ENCODE measurements around the gene KCNIP3.
A peak's percentile ranks its signal among the peaks of the same experiment; 100 is the strongest.

KCNIP3 gene

GRCh38 chr2:95312543-95313201, 15.5 kb downstream of the KCNIP3 start:
- DNase-seq: peak in 46 of 51 donors; percentile 41 to 96 (median 80)

- peak in 14 of 51 donors; percentile 14 to 72 (median 31) for DNase-seq
Observed at GRCh38 chr2:95313296-95314131, 16.4 kb downstream of the KCNIP3 start.

DNA sequence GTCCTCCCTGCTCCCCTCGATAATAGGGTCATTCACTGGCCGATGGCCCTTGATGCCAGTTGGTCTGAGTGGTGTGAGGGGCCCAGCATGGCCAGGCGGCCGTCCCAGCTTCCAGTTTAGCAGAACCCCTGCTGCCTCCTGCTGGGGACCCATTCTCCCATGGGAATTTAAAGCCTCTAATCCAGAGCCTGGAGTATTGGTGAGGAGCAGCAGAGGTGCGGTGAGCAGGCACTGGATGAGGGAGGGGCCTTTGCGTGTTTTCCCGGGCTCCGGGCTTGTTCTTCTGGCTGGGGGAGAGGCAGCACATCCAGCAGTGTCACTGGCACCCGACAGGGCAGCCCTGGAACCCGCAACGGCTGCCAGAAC, 17.4 kb downstream of the KCNIP3 start:
- no peak for DNase-seq

DNA sequence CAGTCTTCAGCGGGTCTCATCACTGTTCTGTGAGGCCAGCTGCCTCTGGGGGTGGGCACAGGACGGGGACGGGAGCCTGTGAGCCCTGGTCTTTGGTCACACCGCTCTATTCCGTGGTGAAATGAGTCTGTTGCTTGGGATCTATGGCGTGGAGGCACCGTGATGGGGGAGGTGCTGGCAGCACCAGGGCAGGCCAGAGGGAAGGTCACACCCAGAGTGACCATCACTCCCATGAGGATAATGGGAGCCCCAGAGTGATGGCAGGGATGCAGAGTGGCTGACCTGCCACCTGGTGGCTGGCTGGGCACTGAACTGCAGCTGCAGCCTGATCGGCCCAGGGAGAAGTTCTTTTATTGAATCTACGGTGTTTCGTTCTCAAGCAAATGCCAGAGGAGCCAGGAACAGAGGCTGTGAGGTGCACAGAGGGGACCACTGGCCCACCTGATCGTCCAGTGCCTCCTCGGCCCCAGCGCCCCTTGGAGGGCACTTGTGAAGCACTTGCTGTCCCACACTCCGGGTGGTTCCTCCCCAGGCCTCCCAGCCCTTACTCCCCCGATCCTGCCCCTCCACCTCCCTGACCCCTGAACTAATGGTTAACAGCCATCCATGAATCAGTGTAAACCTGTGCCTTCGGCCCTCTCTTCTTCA, 17.9 kb downstream of the KCNIP3 start:
- peak in 37 of 51 donors; percentile 22 to 77 (median 55) for DNase-seq

DNA sequence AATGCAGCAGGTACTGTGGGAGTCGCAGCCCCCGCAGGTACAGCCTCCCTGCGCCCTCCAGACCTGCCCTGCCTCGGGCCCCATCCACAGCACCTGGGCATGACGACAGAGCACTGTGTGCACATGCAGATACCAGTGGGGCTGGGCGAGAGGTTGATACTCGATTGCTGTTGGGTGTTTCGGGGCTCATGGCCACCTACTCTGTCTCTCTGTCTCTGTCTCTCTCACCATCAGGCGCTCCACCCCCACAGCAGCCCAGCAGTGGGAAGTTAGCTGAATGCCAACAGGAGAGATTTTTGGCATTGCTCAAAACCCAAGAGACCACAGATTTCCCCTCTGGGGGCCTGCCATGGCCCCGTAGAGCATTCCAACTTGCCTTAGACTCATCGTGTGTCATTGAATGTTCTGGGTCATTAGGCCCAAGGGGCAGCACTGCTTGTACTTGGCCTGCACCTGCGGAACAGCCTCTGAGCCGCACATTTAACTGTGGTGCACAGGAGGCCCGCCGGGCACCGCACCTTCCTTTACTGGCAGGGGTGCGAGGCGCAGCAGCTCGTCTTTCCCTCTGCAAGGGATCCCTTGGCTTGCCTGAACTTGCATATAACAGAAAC, 18.8 kb downstream of the KCNIP3 start:
- no peak for DNase-seq

DNA sequence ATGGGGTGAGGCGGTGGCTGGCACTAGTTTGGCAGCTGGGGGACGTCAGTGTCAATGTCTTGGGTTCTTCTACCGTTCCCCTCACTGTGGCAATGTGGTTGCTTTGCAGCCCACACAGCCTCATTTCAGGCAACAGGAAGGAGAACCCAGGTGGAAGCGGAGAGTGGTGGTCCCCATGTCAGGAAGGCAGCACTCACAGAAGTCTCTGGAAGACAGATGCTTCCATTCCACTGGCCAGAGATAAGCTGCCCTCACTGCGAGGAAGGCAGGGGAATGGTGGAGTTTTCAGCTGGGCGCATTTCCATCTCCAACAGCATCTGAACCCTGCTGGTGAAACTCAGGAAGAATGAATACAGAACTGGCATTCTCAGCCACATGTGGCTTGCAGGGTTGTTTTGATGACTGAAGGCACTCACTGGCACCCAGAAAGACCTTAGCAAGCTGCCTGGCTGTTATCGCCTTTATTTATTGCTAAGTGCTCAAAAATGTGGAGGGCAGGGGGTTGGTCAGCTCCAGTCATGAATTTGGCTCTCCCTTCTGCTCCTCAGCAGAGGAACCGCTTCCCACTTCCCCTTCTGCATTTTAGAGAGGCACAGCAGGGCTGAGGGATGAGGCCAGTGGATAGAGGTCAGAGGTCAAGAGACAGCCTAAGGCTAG, 19.4 kb downstream of the KCNIP3 start:
- no peak for DNase-seq

DNA sequence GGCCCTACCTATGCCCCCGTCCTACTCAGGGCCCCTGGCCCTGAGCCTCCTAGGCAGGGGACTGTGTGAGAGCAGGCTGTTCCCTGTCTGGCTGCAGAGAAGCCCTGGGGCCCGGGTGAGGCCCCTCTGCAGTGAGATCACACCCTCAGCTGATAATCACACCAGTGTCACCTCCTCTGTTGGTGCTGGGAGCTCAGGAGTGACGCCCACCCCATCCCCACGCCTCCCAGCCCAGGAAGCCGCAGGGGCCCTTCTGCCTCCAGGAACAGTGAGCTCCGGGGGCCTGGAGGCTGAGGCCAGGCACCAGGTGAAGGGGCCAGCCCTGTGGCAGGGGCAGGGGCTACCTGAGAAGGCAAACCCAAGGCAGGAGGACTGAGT, 20.0 kb downstream of the KCNIP3 start:
- DNase-seq: no peak

GRCh38 chr2:95317665-95318425, 20.7 kb downstream of the KCNIP3 start:
- DNase-seq: no peak

DNA sequence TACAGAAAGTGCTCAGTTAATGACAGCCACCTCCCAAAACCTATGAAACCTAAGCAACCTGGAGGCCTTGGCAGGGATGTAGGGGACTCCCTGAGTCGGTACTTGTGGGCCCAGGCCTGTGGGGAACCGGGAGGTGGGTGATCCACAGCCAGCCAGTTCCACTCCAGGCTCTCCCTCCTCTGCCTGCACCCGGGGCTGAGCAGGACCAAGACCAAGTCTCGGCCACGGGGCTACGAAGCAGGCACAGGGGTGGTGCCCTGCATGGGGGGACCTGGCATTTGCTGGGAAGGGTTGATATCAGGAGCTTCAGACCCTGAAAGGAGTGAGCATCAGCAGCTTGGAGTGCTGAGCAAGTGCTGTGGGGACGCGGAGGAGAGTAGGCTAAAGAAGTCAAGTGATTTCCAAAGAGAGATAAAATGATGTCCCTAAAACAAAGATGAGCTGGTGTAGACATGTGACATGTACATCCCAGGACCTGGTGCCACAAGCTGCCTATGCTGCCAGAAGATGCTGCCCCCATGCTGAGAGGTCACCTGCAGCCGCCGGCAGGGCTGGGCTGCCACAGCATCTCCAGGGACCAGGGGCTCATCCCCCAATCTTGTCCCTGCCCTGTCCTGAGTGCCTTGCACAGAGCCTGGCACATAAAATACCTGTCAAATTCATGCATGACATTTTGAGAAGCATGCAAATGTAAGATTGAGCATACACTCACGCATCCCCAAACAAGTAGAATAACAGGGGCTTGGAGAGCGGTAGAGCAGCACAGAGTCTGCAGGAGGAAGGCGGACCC, 21.5 kb downstream of the KCNIP3 start:
- DNase-seq: no peak

GRCh38 chr2:95319481-95320343, 22.6 kb downstream of the KCNIP3 start:
- no peak for DNase-seq

GRCh38 chr2:95320344-95320712, 23.2 kb downstream of the KCNIP3 start:
- DNase-seq: no peak

GRCh38 chr2:95320986-95321767, 24.0 kb downstream of the KCNIP3 start:
- DNase-seq: no peak

DNA sequence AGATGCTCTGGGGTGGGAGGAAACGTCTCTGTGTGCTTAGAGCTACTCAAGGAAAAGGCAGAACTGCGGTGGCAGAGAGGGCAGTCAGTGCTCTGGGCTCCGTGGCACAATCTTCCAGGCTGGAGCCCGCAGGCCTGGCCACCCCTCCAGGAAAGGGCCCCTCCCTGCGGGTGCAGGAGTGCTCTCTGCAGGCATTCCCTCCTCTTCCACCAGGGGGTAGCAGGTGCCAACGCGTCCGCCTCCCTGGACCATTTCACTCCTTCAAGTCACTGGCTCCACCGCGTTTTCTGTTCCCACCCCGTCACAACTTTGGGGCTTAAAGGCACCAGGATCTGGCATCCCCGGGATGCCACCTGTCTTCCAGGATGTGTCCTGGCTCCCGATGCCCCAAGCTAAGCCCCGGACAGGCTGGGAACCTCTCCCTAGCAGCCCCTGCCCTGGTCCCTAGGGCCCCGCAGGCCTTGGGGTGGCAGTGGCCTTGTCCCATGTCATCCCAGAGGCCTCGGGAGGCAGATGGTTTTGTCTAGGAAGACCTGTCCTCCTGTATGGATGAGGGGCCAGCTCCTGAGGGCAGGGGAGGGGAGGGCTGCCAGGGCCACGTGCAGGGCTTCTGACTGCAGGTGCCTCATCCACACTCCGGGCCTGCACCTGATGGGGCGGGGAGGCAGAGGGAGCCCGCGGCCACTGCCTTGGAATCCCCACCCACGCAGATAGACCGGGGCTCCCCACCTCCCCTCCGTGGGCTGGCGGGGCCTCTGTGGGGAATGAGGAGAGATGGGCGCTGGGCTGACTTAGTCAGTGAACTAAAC, 26.4 kb downstream of the KCNIP3 start:
- DNase-seq: no peak

DNA sequence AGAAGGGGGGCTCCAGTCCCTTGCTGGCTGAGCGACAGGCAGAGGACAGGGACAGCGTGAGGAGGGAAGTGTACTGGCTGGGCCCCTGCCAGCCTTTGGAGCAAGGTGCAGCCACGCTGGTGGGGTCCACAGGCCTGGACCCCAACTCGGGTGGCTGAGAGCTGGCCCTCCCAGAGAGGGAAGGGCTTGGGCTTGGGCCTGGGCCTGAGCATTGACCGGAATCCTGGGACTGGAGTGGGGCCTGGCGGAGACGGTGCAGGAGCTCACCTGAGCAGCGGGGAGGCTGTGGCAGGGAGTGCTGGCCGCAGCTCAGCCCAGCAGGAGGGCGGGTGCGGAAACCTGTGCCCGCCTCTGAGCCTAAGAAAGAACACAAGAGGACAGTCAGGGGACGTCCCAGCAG, 27.9 kb downstream of the KCNIP3 start:
- no peak for DNase-seq

- no peak for DNase-seq
Observed at GRCh38 chr2:95325590-95326432, 28.7 kb downstream of the KCNIP3 start.

- no peak for DNase-seq
Observed at GRCh38 chr2:95326433-95327140, 29.4 kb downstream of the KCNIP3 start.
